Esophagus (tissue), 2 donors: ENCODE results near the gene RBMS3. TPM values are rescaled to one million over a fixed set of nuclear protein-coding genes. Genes with fewer than 3 reads are reported as not detected.

Source experiments
- H3K27ac ChIP-seq, 2 donors: one replicate each; pipeline ENCODE4 v1.5.1; 2013; ENCODE audit warnings: low read depth in 2 of 2, mild to moderate bottlenecking in 2 of 2, inconsistent platforms in 1 of 2, low read length in 1 of 2, moderate library complexity in 1 of 2
- H3K27me3 ChIP-seq, 2 donors: one replicate each; pipeline ENCODE4 v1.6.1; 2013; ENCODE audit warnings: low read length in 2 of 2, control low read depth in 1 of 2, mild to moderate bottlenecking in 1 of 2; ENCODE audit not compliant: insufficient read depth in 2 of 2, control insufficient read depth in 1 of 2
- H3K36me3 ChIP-seq, 2 donors: one replicate each; pipeline ENCODE4 v1.6.1; 2013; ENCODE audit warnings: low read length in 1 of 2; ENCODE audit not compliant: control insufficient read depth in 2 of 2, insufficient read depth in 2 of 2
- H3K4me1 ChIP-seq, 2 donors: one replicate each; pipeline ENCODE4 v1.6.1; 2013; ENCODE audit warnings: low read length in 1 of 2; ENCODE audit not compliant: control insufficient read depth in 2 of 2, insufficient read depth in 2 of 2
- H3K4me3 ChIP-seq, 2 donors: one replicate each; pipeline ENCODE4 v1.5.1; 2013; ENCODE audit warnings: low read length in 2 of 2, mild to moderate bottlenecking in 2 of 2, low read depth in 1 of 2, moderate library complexity in 1 of 2
- H3K9me3 ChIP-seq, 2 donors: one replicate each; pipeline ENCODE4 v1.6.1; 2013; ENCODE audit warnings: mild to moderate bottlenecking in 2 of 2, low read depth in 1 of 2, low read length in 1 of 2, moderate library complexity in 1 of 2; ENCODE audit not compliant: control insufficient read depth in 2 of 2, insufficient read depth in 1 of 2
- WGBS, 2 donors: extraction: QIAGEN DNeasy Blood & Tissue Kit; methylation state at CpG; one replicate each; pipeline ENCODE4 v1.1.7; 2013; 5-methylcytosine and 5-hydroxymethylcytosine counted together
- polyA plus RNA-seq, 2 donors: library from polyadenylated mRNA; stranded (reverse); fragments of 200-250 nt; gene quantifications; one replicate each; pipeline ENCODE4 v1.2.3, GENCODE V29; 2013
- donor health status: healthy with polysubstance abuse.
- donor health status: Bipolar disorder and iron deficiency.

RBMS3 gene
- polyA plus RNA-seq, 2 donors: 1.1 to 1.7 TPM

DNA sequence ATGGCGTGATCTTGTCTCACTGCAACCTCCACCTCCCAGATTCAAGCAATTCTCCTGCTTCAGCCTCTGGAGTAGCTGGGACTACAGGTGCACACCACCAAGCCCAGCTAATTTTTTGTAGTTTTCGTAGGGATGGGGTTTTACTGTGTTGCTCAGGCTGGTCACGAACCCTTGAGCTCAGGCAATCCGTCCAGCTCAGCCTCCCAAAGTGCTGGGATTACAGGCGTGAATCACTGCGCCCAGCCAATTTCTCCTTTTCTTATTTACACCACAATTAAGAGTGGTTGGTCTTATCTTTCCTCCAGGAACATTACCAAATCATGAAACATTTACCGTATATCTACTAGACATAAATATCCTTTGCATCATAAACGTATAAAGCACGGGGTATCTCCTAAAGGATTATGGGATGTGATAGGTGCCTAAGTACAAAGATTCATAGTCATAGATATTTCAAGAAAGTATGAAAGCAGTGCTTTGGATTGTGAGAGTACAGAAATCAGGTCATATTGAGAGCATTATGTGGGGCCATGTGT, 194.5 kb downstream of the RBMS3 start:
- no peak overlapping the region for H3K27ac ChIP-seq
- H3K4me3 ChIP-seq: no peak overlapping the region
- no peaks in the 10 kb centered on the region for H3K36me3 ChIP-seq
- no peaks in the 10 kb centered on the region for H3K4me1 ChIP-seq
- 83 to 90% methylated on average over 9 of the region's 9 CpGs for WGBS, 2 donors
- no peaks in the 10 kb centered on the region for H3K27me3 ChIP-seq
- H3K9me3 ChIP-seq: peaks cover 0 to 2% of the 10 kb centered on the region in 2 donors

DNA sequence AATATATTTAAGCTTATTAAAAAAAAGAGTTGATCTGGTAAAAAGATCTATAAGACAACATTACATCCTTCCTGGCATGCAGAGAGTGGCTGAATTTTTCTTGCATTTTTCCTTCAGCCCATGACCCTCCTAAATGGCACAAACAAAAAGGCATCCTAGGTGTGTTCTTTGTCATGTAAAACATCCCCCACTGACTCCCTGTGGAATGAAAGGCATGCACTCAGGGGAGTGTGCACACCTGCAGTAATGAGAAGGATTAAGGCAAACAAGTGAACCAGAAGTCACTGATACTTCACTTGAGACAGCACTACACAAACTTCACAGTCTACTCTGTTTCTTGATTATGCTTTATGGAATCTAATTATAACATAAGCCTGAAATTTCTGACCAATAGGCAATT, 195.0 kb downstream of the RBMS3 start:
- Histone ChIP-seq H3K9me3 (peaks cover 0 to 2% of the 10 kb centered on the region in 2 donors), H3K4me3 (no peak overlapping the region), H3K36me3 (no peaks in the 10 kb centered on the region), H3K27me3 (no peaks in the 10 kb centered on the region), H3K27ac (no peak overlapping the region), H3K4me1 (no peaks in the 10 kb centered on the region)

DNA sequence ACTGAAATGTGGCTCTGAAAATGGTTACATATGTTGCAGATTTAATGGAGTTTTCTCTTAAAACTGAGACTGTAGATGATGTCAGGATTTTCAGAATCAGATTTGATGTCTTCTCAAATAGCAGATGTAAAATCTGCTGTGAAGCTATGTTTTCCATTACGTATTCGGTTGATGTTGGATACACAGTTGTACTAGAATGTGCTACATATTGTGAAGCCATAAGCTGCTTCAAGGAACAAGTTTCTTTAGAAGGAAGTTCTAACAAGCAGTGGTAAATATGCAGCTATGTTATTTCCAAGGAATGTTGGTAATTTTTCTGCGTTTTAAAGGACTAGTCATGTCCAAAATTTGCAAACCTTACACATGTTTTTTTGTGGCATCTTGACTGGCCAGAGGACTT, 197.7 kb downstream of the RBMS3 start:
- peaks cover 0 to 2% of the 10 kb centered on the region in 2 donors for H3K9me3 ChIP-seq
- H3K27ac ChIP-seq: no peak overlapping the region
- no peaks in the 10 kb centered on the region for H3K36me3 ChIP-seq
- H3K27me3 ChIP-seq: no peaks in the 10 kb centered on the region
- WGBS, 2 donors: 91 to 94% methylated on average over 3 of the region's 3 CpGs
- no peak overlapping the region for H3K4me3 ChIP-seq
- H3K4me1 ChIP-seq: no peaks in the 10 kb centered on the region

DNA sequence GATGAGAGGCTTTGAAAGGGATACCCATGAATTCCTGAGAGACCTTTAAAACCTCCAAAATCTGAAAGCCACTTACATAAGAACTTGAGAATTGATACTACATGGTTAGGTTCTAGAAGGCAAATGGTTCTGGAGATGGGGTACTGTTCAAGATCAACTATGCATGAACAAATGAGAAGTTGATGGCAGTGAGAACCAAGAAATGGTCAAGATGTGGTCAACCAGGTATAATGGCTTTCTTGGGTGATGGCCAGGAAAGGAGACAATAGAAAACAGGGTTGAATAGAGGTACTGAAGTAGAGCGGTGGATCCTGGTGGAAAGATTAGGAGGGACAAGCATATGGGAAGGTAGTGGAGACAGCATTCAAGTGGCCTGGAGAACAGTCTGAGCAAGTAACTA, 200.4 kb downstream of the RBMS3 start:
- no peak overlapping the region for H3K4me3 ChIP-seq
- WGBS, 2 donors: 82 to 93% methylated on average over 1 of the region's 1 CpG
- no peaks in the 10 kb centered on the region for H3K4me1 ChIP-seq
- no peaks in the 10 kb centered on the region for H3K27me3 ChIP-seq
- no peaks in the 10 kb centered on the region for H3K36me3 ChIP-seq
- no peaks in the 10 kb centered on the region for H3K9me3 ChIP-seq
- H3K27ac ChIP-seq: no peak overlapping the region

DNA sequence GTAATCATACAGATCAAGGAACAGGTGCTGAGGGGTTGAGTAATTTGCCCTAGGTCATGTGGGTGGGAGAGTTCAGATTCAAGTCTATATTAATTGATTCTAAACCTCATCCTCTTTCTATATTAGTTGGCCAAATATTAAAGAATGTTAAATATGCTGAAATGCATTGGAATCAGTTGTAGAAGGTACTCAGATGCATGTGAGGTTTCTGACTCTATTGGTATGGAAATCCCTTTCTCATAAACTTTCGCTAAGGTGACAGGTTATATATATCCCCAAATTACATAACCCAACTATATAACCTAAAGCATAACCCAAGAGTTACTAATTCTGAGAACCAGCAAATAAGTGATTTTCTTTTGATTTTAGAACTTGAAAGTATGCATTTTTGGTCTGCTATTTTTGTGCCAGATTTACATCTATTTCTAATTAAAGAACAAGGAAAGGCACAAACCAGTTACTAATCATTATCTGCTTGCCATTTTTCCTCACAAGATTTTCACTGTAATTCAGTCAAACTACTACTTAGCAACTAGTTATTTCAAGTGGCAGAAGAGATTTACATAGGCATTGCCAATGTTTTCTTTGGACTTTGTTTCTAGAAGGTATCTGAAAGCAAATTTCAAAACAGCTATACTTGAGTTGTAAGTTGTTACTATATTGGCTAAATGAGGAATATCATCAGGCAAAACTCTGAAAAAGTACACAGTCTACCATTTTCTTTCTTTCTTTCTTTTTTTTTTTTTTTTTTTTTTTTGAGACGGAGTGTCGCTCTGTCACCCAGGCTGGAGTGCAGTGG, 201.3 kb downstream of the RBMS3 start:
- Histone ChIP-seq H3K4me3 (no peak overlapping the region), H3K27ac (no peak overlapping the region), H3K4me1 (no peaks in the 10 kb centered on the region), H3K9me3 (no peaks in the 10 kb centered on the region), H3K27me3 (no peaks in the 10 kb centered on the region), H3K36me3 (no peaks in the 10 kb centered on the region)
- WGBS, 2 donors: 91 to 98% methylated on average over 2 to 3 of the region's 3 CpGs

DNA sequence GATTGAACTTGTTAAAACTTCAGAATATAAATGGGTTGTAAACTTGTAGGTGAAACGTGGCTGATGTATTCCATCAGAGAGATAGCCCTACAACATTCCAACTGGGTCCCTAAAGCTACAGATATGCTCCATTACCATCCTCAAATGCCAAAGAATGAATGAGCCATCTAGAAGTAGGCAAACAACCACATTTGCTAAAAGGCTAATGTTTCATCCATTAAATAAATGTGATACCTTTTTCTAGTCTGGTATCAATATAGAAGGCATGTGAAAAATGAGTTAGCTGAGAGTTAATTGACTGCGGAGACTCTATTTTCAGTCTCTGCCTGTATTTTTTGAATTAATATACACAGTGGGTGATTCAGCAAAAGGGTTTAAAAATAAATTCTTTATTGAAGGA, 203.8 kb downstream of the RBMS3 start:
- Histone ChIP-seq H3K4me3 (no peak overlapping the region), H3K36me3 (no peaks in the 10 kb centered on the region), H3K27me3 (no peaks in the 10 kb centered on the region), H3K27ac (no peak overlapping the region), H3K9me3 (no peaks in the 10 kb centered on the region), H3K4me1 (no peaks in the 10 kb centered on the region)
- 76 to 83% methylated on average over 2 of the region's 2 CpGs for WGBS, 2 donors

DNA sequence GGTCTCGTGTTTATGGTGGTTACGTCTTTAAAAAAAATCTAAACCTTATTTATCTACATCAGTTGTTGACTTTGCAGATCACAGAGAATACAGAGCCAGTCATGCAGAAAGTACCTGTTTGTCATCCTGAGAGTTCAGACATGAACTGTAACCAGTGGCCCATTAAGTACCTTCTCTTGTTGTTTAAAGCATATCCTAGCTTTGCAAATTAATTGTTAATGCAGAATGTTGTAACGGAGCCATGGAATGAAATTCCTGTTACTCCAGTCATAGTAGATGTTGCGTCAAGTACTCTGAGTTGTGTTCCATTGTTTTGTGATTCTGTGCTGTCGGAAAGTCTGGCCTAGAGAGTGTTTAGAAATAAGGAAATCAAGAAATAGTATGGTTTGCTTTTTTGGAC, 205.2 kb downstream of the RBMS3 start:
- Histone ChIP-seq H3K36me3 (no peaks in the 10 kb centered on the region), H3K27ac (no peak overlapping the region), H3K4me1 (no peaks in the 10 kb centered on the region), H3K9me3 (no peaks in the 10 kb centered on the region), H3K4me3 (no peak overlapping the region), H3K27me3 (no peaks in the 10 kb centered on the region)
- WGBS, 2 donors: 45 to 59% methylated on average over 5 of the region's 5 CpGs

DNA sequence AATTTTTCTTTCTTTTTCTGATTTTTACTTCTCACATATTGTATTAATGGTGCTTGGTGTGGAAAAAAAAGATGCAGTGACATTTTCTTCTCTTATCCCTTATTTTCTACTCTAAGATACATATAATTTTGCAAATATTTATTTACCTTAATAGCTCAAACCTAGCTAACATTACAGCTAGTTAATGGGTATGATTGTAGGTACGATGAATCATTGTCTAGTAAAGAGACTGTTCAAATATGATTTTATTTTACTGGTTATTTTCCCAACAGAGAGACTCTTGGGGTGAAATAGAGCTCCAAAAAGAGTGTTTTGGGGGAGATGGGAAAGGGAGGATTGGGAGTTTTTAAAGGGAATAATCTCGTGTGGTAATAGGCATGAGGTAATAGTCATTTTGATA, 206.0 kb downstream of the RBMS3 start:
- 73 to 79% methylated on average over 2 of the region's 2 CpGs for WGBS, 2 donors
- H3K27me3 ChIP-seq: no peaks in the 10 kb centered on the region
- no peaks in the 10 kb centered on the region for H3K9me3 ChIP-seq
- no peak overlapping the region for H3K27ac ChIP-seq
- H3K4me1 ChIP-seq: no peaks in the 10 kb centered on the region
- no peak overlapping the region for H3K4me3 ChIP-seq
- H3K36me3 ChIP-seq: no peaks in the 10 kb centered on the region

DNA sequence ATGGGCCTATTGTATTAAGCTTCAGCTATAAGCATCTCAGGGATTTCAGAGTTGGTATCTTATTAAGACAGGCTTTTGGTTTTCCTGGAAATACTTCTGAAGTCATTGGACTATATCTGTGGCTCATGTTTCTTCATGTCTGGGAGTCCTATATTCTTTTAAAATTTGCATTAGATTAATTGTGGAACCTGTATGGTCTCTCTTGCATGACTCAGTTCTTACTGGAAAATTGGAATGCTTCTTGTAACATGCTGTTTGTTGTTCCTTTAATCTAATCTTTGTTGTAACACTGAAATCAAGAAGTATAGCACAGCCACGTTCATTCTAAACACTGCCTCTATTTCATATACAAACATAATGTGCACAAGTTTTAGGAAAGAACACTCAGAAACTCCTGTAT, 208.1 kb downstream of the RBMS3 start:
- Histone ChIP-seq H3K27ac (no peak overlapping the region), H3K4me1 (no peaks in the 10 kb centered on the region), H3K36me3 (no peaks in the 10 kb centered on the region), H3K9me3 (no peaks in the 10 kb centered on the region), H3K27me3 (no peaks in the 10 kb centered on the region), H3K4me3 (no peak overlapping the region)
- WGBS, 2 donors: 41 to 48% methylated on average over 1 of the region's 1 CpG

DNA sequence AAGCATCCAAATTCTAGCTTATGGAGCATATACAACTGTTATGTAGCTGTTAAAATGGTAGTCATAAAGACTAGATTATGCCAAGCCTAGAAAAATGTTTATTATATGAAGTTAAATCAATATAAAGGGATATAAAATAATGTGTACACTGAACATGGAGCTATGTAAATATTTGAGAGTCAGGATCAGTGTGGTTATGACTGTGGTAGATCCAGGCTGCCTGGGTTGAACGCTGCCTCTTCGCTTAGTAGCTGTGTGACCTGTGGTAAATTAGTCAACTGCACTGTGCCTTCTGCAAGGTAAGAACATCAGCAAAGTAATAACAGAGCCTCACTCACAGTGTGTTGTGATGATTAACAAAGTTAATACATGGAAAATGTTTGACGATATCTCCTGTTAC, 212.2 kb downstream of the RBMS3 start:
- H3K9me3 ChIP-seq: no peaks in the 10 kb centered on the region
- no peaks in the 10 kb centered on the region for H3K27me3 ChIP-seq
- H3K36me3 ChIP-seq: no peaks in the 10 kb centered on the region
- no peaks in the 10 kb centered on the region for H3K4me1 ChIP-seq
- WGBS, 2 donors: 88 to 89% methylated on average over 3 of the region's 3 CpGs
- H3K27ac ChIP-seq: no peak overlapping the region
- no peak overlapping the region for H3K4me3 ChIP-seq
